ENCODE results near the gene NEDD8. TPM values are rescaled to one million over a fixed set of nuclear protein-coding genes. Genes with fewer than 3 reads are reported as not detected.
A peak's percentile ranks its signal among the peaks of the same experiment; 100 is the strongest.

NEDD8 gene
- 100 to 1,000 TPM; 347 to 503 (median 373) TPM for polyA plus RNA-seq

DNA sequence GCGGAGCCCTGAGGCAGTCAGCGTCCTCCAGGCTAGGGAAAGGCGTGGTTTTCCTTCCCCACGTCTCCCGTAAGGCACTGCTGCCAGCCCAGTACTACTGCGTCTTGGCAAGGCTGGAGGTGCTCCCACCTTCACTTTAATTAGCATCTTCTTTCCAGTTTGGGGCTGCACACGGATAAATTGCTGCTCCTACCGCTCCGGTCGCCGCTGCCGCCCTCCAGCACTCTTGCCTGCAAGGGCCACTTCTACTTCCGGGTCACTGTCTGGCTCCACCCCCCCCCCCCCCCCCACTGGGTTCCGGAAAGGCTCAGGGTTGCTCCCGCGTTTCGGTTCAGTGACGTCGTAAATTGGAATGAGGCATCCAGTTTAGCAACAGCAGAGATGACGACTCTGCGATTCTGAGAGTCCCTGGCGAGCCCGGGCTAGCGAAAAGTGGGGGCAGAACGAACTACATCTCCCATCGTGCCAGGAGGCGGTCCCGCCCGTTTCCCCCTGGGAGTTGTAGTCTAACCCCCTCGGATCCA, at the start of gene NEDD8:
TSS of gene NEDD8 (minus strand) at position 247 of the 524 bp plus-strand sequence. CDS start at position 147, 100 bp downstream.
- Mint-ChIP-seq H3K4me1 (peaks cover 44 to 65% of the 10 kb centered on the region in 2 donors), H3K27ac (peak within 1 kb of the TSS; percentile 94 to 99 (median 97)), H3K9me3 (no peaks in the 10 kb centered on the region), H3K4me3 (peak within 1 kb of the TSS; percentile 98 to 99 (median 98)), H3K36me3 (peaks cover 5 to 16% (median 12%) of the 10 kb centered on the region in 3 donors), H3K27me3 (ENCODE audit: low read depth in 3 of 3) (peaks cover 0 to 10% (median 0%) of the 10 kb centered on the region in 3 donors)
- peak; percentile 84 to 86 (median 85) for DNase-seq

DNA sequence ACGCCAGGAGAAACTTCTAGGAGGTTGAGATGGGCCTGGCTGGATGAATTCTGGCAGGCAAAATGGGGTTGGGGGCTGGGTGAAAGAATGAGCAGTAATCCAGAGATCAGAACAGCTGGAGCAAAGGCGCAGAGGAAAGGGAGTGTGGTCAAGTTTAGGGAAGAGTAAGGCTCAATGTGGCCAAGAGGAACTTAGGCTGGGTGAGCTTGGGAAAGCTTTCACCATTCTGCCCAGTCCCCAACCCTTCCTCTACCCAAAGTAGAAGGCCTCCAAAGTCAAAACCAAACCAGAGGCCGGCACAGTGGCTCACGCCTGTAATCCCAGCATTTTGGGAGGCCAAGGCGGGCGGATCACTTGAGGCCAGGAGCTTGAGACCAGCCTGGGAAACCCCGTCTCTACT, 49.5 kb upstream of the NEDD8 start:
- H3K27ac Mint-ChIP-seq = peak overlapping the region in 3 of 6 donors; percentile 5 to 76 (median 43)
- peaks cover 0 to 6% (median 0%) of the 10 kb centered on the region in 3 donors for H3K36me3 Mint-ChIP-seq

DNA sequence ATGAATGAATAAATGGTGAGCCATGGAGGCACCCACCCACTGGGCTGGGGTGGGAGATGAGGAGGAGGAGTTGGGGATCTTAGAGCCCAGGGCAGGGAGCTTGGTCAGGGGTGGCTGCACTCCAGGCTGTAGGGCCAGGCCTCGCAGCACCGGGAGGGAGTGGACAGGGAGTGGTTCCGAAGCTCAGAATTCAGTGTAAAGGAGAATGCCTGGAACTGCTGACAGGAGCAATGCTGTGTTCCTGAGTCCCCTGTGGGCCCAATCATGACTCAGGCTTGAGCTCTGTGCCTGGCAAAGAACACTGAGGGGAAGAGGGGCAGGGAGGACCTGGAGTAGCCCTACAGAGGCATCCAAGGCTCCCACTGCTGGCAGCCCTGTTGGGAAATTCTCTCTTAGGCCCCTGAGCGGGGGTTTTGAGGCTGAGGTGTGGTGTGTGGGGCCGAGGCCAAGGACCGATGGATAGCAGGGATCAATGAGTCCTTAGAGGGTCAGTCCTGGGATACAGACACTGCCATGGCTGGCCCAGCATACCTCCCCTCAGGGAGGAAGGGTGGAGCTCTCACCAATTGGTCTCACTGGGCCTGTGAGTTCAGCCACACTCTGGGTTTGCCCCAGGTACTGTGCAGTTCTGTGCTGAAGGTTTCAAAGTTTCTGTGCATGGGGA, 48.8 kb upstream of the NEDD8 start:
- Mint-ChIP-seq H3K36me3 (peaks cover 0 to 6% (median 0%) of the 10 kb centered on the region in 3 donors), H3K4me3 (no peak overlapping the region), H3K27ac (peak overlapping the region; percentile 43 to 76 (median 61)), H3K4me1 (peaks cover 5 to 8% of the 10 kb centered on the region in 2 donors), H3K27me3 (ENCODE audit: low read depth in 3 of 3) (peaks cover 0 to 3% (median 1%) of the 10 kb centered on the region in 3 donors), H3K9me3 (no peaks in the 10 kb centered on the region)
- DNase-seq = no peak

More for the DNA sequence above, 49.5 kb upstream of the NEDD8 start:
- H3K4me1 Mint-ChIP-seq = peaks cover 5 to 8% of the 10 kb centered on the region in 2 donors
- no peak overlapping the region for H3K4me3 Mint-ChIP-seq
- DNase-seq = no peak
- H3K9me3 Mint-ChIP-seq = no peaks in the 10 kb centered on the region
- peaks cover 0 to 3% (median 1%) of the 10 kb centered on the region in 3 donors for H3K27me3 Mint-ChIP-seq (ENCODE audit: low read depth in 3 of 3)

DNA sequence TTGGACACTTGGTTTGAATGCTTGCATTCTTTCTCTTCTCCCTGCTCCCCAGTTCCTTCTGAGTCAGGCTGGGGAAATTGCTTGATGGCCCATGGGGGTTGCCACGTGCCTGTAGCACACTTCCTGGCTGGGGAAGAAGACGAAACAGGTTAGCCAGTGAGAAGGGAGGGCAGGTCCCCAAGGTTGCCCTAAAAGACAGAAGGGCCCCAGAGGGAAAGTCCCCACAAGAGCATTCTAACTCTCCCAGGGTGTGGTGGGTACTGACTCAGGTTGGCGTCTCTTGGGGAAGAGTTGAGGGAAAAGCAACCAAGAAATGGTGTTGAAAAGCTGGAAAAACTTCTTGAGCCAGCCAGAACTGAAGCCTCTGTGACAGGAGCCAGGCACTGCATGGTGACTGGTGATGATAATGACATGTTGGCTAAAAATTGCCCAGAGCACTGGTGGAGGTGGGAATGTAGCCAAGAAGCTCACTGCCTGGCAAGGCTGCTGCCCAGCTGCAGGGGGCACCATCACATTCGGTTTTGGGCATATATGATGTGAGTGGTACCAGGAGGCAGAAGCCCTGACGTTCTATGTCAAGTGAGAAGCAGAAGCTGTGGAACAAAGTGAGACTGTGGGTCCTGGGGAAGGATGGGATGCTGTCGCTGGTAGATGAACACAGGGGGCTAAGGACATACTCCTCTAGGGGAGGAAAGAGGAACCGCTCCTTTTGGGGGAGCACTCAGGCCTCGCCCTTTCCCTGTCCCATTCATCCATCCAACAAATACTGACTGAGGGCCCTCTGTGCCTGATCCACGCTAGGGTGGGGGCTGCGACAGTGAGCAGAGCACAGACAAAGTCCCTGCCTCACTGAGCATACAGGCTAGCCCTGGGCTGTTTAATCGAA, 47.4 kb upstream of the NEDD8 start:
- Mint-ChIP-seq H3K4me3 (no peak overlapping the region), H3K27ac (peak overlapping the region in 4 of 6 donors; percentile 58 to 88 (median 79)), H3K4me1 (peaks cover 5 to 8% of the 10 kb centered on the region in 2 donors), H3K27me3 (ENCODE audit: low read depth in 3 of 3) (peaks cover 0 to 3% (median 1%) of the 10 kb centered on the region in 3 donors), H3K9me3 (no peaks in the 10 kb centered on the region), H3K36me3 (peaks cover 0 to 6% (median 0%) of the 10 kb centered on the region in 3 donors)
- peak in 2 of 3 donors; percentile 22 to 23 for DNase-seq

DNA sequence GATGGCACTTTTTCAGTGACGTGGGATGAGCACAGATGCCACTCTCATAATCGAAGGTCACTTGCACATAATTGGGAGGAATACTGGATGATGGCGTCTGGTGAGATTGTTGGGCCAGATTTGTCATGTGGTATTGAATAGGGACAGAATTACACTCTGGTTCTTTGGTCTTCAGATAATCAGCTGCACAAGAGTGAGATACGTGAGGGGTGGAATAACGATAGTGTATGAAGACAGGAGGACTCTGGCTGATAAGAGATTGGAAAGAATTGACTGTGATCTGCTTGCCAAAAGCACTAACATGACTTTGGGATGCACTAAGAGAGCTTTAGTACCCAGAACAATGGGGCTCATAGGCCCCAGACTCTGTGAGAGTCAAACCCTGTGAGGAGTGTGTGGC, 46.3 kb upstream of the NEDD8 start:
- DNase-seq = no peak
- Mint-ChIP-seq H3K4me3 (no peak overlapping the region), H3K9me3 (no peaks in the 10 kb centered on the region), H3K36me3 (peaks cover 0 to 6% (median 0%) of the 10 kb centered on the region in 3 donors), H3K27me3 (ENCODE audit: low read depth in 3 of 3) (peaks cover 0 to 5% (median 3%) of the 10 kb centered on the region in 3 donors), H3K4me1 (peaks cover 9 to 12% of the 10 kb centered on the region in 2 donors), H3K27ac (peak overlapping the region in 5 of 6 donors; percentile 11 to 78 (median 63))

DNA sequence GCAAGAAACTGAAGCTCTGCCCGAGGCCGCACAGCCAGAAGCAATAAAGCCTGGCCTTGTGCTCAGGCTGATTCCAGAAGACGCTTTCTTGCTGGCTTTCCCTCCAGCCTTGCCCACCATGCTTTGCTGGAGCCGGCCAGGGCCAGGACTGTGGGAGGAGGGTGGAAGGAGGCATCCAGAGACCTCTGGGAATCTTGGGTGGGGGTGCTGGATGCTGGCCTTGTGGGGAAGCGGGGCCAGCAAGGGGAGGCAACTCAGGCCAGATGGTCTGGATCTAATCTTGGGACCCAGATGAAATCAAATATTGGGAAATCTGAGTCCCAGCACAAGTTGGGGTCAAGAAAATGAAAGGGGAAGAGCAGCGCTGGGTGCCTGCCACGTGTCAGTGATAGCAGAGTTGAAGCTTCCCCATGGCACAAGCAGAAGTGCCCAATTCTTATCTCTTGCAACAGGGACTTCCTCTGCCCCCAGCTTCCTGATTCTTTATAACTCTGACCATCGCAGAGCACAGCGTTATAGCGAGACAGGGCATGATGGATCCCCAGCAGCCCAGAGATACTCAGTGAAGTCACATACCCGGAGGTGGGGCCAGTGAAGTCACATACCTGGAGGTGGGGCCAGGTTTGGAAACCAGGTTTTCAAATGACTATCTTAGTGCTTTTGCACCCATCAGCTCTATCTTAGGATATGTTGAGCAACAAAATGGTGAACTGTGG, 45.6 kb upstream of the NEDD8 start:
- Mint-ChIP-seq H3K27ac (peak overlapping the region in 3 of 6 donors; percentile 55 to 78 (median 58)), H3K27me3 (ENCODE audit: low read depth in 3 of 3) (peaks cover 0 to 4% (median 3%) of the 10 kb centered on the region in 3 donors), H3K9me3 (no peaks in the 10 kb centered on the region), H3K36me3 (peaks cover 0 to 6% (median 0%) of the 10 kb centered on the region in 3 donors), H3K4me3 (no peak overlapping the region), H3K4me1 (peaks cover 14 to 16% of the 10 kb centered on the region in 2 donors)
- DNase-seq = no peak

DNA sequence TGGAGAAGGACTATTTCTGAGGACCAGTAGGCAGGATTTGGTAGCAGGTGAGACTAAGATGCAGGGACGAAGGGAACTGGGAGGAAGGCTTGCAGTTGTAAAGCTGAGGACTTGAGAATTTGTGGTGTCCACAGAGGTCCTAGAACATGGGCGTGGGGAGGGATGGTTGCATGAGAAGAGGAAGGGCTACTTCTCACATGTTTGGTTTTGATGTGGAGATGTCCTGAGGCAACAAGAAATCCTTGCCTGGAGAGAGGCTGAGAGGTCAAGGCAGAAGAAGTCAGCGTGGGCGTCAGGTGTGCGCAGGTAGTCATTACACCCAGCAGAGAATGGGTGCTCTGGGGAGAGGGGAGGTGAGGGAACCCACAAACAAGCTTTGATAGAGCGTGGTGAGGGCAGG, 44.9 kb upstream of the NEDD8 start:
- no peak for DNase-seq
- H3K27ac Mint-ChIP-seq = peak overlapping the region in 4 of 6 donors; percentile 7 to 75 (median 55)
- H3K4me3 Mint-ChIP-seq = no peak overlapping the region
- no peaks in the 10 kb centered on the region for H3K9me3 Mint-ChIP-seq
- peaks cover 21 to 23% of the 10 kb centered on the region in 2 donors for H3K4me1 Mint-ChIP-seq
- H3K36me3 Mint-ChIP-seq = peaks cover 0 to 6% (median 0%) of the 10 kb centered on the region in 3 donors
- H3K27me3 Mint-ChIP-seq (ENCODE audit: low read depth in 3 of 3) = peaks cover 1 to 6% (median 2%) of the 10 kb centered on the region in 3 donors

DNA sequence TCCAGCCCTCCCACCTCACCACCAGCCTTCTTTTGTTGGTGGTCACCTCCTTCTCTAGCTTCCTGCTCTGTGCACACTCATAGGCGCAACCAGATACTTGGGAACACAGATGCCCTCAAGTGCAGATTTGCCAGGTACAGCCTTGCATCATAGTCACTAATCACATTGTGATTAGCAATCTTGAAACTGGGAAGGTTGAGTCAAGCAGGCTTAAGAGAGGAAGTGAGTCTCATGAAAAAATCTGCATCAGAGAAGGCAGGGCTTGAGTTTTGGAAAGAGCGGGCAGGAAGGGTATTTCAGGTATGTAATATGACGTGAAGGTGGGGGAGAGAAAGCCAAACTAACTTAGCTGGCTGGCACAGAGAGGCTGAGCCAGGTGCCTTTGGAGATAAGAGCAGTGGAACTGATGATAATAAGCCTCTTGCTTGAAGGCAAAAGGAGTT, 42.0 kb upstream of the NEDD8 start:
- Mint-ChIP-seq H3K27ac (peak overlapping the region; percentile 79 to 99 (median 96)), H3K4me1 (peaks cover 32 to 34% of the 10 kb centered on the region in 2 donors), H3K36me3 (peaks cover 0 to 6% (median 4%) of the 10 kb centered on the region in 3 donors), H3K27me3 (ENCODE audit: low read depth in 3 of 3) (peaks cover 9 to 13% (median 11%) of the 10 kb centered on the region in 3 donors), H3K4me3 (no peak overlapping the region), H3K9me3 (no peaks in the 10 kb centered on the region)
- no peak for DNase-seq

DNA sequence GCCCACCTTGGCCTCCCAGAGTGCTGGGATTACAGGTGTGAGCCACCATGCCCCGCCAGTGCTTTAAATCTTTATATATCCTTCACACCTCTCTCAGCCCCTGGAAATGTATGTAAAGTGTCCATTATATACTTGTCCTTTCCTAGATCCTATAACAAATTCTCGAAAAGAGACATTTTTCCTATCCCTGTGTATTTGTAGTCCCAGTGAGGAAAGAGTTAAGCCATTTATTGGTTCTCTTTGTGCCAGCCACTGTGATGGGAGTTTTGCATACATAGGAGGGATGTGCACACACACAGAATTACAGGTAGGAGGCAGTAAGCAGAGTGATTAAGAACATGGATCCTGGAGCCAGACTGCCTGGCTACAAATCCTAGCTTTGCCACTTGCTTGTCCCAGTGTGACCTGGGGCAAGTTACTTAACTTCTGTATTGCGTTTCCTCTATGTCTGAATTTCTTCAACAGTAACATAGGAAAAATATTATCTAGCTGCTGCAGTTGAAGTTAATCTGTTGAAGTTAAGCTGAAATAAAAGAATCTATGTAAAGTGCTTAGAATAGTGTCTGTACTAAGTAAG, 41.3 kb upstream of the NEDD8 start:
- H3K36me3 Mint-ChIP-seq = peaks cover 0 to 9% (median 6%) of the 10 kb centered on the region in 3 donors
- no peaks in the 10 kb centered on the region for H3K9me3 Mint-ChIP-seq
- H3K27me3 Mint-ChIP-seq (ENCODE audit: low read depth in 3 of 3) = peaks cover 9 to 13% (median 11%) of the 10 kb centered on the region in 3 donors
- peaks cover 32% of the 10 kb centered on the region in 2 donors for H3K4me1 Mint-ChIP-seq
- peak overlapping the region; percentile 79 to 99 (median 96) for H3K27ac Mint-ChIP-seq
- no peak for DNase-seq
- peak overlapping the region in 2 of 5 donors; percentile 15 to 38 for H3K4me3 Mint-ChIP-seq

DNA sequence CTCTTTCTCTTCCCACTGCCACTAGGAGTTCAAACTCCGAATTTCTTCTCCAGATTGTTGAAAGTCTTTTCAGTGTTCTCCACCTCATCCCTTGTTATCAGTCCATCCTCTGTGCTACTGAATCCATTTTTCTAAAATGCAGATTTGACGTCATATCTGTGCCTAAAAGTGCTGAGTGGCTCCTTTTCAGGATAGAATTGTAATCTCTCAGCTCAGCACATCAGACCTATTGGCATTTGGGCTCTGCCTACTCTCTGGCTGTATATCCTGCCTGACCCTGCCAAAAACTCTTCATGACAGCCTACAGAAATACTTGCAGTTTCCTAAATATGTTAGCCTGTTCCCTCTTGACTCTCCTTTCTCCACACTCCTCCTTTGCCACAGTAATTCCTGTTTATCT, 40.3 kb upstream of the NEDD8 start:
- Mint-ChIP-seq H3K27me3 (ENCODE audit: low read depth in 3 of 3) (peaks cover 9 to 13% (median 11%) of the 10 kb centered on the region in 3 donors), H3K9me3 (no peaks in the 10 kb centered on the region), H3K36me3 (peaks cover 0 to 9% (median 7%) of the 10 kb centered on the region in 3 donors), H3K4me1 (peaks cover 32% of the 10 kb centered on the region in 2 donors), H3K27ac (peak overlapping the region; percentile 96 to 99 (median 98)), H3K4me3 (peak overlapping the region; percentile 77 to 94 (median 86))
- no peak for DNase-seq

DNA sequence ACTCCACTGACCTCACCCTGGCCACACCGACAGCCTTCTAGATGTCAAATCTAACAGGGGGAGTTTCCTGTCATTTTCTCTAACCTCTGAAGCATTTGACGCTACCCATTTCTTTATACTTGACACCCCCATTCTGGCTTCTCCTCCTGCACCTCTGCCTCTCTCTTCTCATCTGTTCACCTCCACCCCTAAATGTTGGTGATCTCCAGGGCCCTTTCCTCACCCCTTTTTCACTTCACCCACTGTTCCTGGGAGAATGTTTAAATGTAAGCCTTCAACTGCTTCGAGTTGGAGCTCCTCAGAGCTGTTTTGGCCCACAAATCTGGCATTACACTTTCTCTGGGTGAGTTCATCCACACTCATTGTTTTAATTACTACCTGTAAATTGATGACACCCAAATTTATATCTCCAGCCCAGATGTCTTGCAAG, 39.7 kb upstream of the NEDD8 start:
- no peak for DNase-seq
- Mint-ChIP-seq H3K36me3 (peaks cover 6 to 15% (median 8%) of the 10 kb centered on the region in 3 donors), H3K27me3 (ENCODE audit: low read depth in 3 of 3) (peaks cover 9 to 13% (median 12%) of the 10 kb centered on the region in 3 donors), H3K4me3 (peak overlapping the region; percentile 77 to 94 (median 86)), H3K9me3 (no peaks in the 10 kb centered on the region), H3K4me1 (peaks cover 32 to 34% of the 10 kb centered on the region in 2 donors), H3K27ac (peak overlapping the region; percentile 96 to 99 (median 98))

DNA sequence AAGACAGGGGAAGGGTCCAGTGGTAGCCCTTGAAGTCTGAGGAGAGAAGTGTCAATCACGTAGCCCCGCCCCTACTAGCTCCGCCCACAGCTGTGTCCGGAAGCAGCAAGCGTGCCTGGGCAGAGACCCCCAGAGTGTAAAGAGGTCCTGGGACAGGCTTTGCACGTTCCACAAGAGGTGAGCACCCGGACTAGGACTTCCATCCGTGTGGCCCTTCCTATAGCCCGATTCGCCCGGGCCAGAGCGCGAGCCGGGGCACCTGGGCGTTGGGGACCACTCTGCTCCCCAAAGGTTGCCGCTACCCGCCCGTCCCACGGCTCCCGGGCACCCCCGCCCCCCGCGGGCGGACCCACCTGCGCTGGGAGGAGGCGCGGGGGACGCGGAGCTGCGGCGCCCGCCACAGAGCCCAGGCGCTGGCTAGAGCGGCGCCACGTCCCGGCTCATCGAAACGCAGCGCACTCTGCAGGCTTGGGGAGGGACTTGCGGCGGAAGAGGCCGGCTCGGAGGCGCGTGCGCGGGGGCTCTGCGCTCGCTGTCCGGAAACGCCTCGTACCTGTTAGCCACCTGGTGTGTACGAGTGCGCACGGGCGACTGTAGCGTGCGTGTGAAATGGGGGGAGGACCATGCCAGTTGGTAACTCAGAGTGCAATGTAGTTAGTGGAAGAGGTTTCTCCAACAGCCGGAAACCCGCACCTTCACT, 39.1 kb upstream of the NEDD8 start, which contains the start of gene RABGGTA:
TSS of gene RABGGTA (minus strand) at position 464 of the 700 bp plus-strand sequence. CDS start 482 bp downstream, outside the sequence.
- Mint-ChIP-seq H3K9me3 (no peaks in the 10 kb centered on the region), H3K36me3 (peaks cover 11 to 21% (median 12%) of the 10 kb centered on the region in 3 donors), H3K27me3 (ENCODE audit: low read depth in 3 of 3) (peaks cover 9 to 13% (median 12%) of the 10 kb centered on the region in 3 donors), H3K4me1 (peaks cover 32 to 34% of the 10 kb centered on the region in 2 donors), H3K27ac (peak within 1 kb of the TSS; percentile 96 to 99 (median 98)), H3K4me3 (peak within 1 kb of the TSS; percentile 77 to 94 (median 91))
- peak; percentile 96 to 98 (median 97) for DNase-seq

Data from immature natural killer cell (primary cell).